HepG2 (cell line): Measurements from ENCODE around the gene GFOD1. TPM values are rescaled to one million over a fixed set of nuclear protein-coding genes. Genes with fewer than 3 reads are reported as not detected.

ENCODE experiments used
- ATF1 ChIP-seq: IDR thresholded peaks from 2 replicates; pipeline ENCODE4 v1.6.1; 2016; ENCODE audit warnings: mild to moderate bottlenecking, control low read depth
- ATF6 ChIP-seq: sonication (generic); formaldehyde crosslinking; conservative IDR thresholded peaks from 2 replicates; pipeline ENCODE4 v1.4.0; 2020; ENCODE audit warnings: missing genetic modification reagents
- CBFB ChIP-seq: sonication (generic); formaldehyde crosslinking; IDR thresholded peaks from 2 replicates; pipeline ENCODE4 v1.4.0; 2020; ENCODE audit warnings: missing genetic modification reagents
- DMAP1 ChIP-seq: IDR thresholded peaks from 2 replicates; pipeline ENCODE4 v1.6.1; 2016
- FOSL2 ChIP-seq: sonication (generic); formaldehyde crosslinking; IDR thresholded peaks from 2 replicates; pipeline ENCODE4 v1.4.0; 2020; ENCODE audit warnings: missing genetic modification reagents
- FOXA1 ChIP-seq, 2 experiments: fragments of 450-650 bp in 1 of 2; sonication (generic) in 1 of 2; formaldehyde crosslinking in 1 of 2; IDR thresholded peaks; 2 replicates each; pipeline versions ENCODE4 v1.4.0 to v1.6.1; 2016 to 2020; ENCODE audit warnings: missing genetic modification reagents in 1 of 2
- GLI4 ChIP-seq: sonication (generic); formaldehyde crosslinking; IDR thresholded peaks from 2 replicates; pipeline ENCODE4 v1.5.1; 2020; ENCODE audit warnings: missing genetic modification reagents, mild to moderate bottlenecking, moderate library complexity, borderline replicate concordance
- GPBP1L1 ChIP-seq: sonication (generic); formaldehyde crosslinking; IDR thresholded peaks from 2 replicates; pipeline ENCODE4 v1.5.0; 2020; ENCODE audit warnings: mild to moderate bottlenecking, missing genetic modification reagents
- HDAC1 ChIP-seq: sonication (generic); formaldehyde crosslinking; IDR thresholded peaks from 2 replicates; pipeline ENCODE4 v1.5.1; 2020; ENCODE audit warnings: mild to moderate bottlenecking, missing genetic modification reagents
- HOXA5 ChIP-seq: sonication (generic); formaldehyde crosslinking; IDR thresholded peaks from 2 replicates; pipeline ENCODE4 v1.4.0; 2020; ENCODE audit warnings: missing genetic modification reagents
- NR2C2 ChIP-seq: sonication (generic); formaldehyde crosslinking; IDR thresholded peaks from 2 replicates; pipeline ENCODE4 v1.4.0; 2020; ENCODE audit warnings: missing genetic modification reagents, mild to moderate bottlenecking, moderate library complexity, borderline replicate concordance
- REPIN1 ChIP-seq: sonication (generic); formaldehyde crosslinking; IDR thresholded peaks from 2 replicates; pipeline ENCODE4 v1.8.0; 2022; ENCODE audit warnings: missing genetic modification reagents, low read depth, mild to moderate bottlenecking, borderline replicate concordance
- SOX5 ChIP-seq: IDR thresholded peaks from 2 replicates; pipeline ENCODE4 v1.6.1; 2016; ENCODE audit warnings: borderline replicate concordance
- TARDBP ChIP-seq: sonication (generic); formaldehyde crosslinking; IDR thresholded peaks from 2 replicates; pipeline ENCODE4 v1.8.0; 2022; ENCODE audit warnings: mild to moderate bottlenecking, missing genetic modification reagents
- TFAP4 ChIP-seq: sonication (generic); IDR thresholded peaks from 2 replicates; pipeline ENCODE4 v1.6.1; 2016; ENCODE audit warnings: low read depth, borderline replicate concordance
- YEATS4 ChIP-seq: sonication (generic); formaldehyde crosslinking; IDR thresholded peaks from 2 replicates; pipeline ENCODE4 v1.4.0; 2020; ENCODE audit warnings: missing genetic modification reagents, borderline replicate concordance
- ZBTB34 ChIP-seq: sonication (generic); formaldehyde crosslinking; IDR thresholded peaks from 2 replicates; pipeline ENCODE4 v1.8.0; 2022; ENCODE audit warnings: mild to moderate bottlenecking, missing genetic modification reagents
- ZBTB7B ChIP-seq: sonication (generic); formaldehyde crosslinking; IDR thresholded peaks from 2 replicates; pipeline ENCODE4 v1.4.0; 2020; ENCODE audit warnings: missing genetic modification reagents
- ZNF205 ChIP-seq: IDR thresholded peaks from 2 replicates; pipeline ENCODE4 v1.6.1; 2018; ENCODE audit warnings: missing biosample characterization, missing genetic modification reagents
- ZNF263 ChIP-seq: sonication (generic); formaldehyde crosslinking; IDR thresholded peaks from 2 replicates; pipeline ENCODE4 v1.4.0; 2020; ENCODE audit warnings: missing genetic modification reagents
- ZNF331 ChIP-seq: sonication (generic); formaldehyde crosslinking; IDR thresholded peaks from 2 replicates; pipeline ENCODE4 v1.4.0; 2020; ENCODE audit warnings: missing genetic modification reagents
- ZNF678 ChIP-seq: sonication (generic); formaldehyde crosslinking; IDR thresholded peaks from 2 replicates; pipeline ENCODE4 v1.4.0; 2020; ENCODE audit warnings: mild to moderate bottlenecking, missing genetic modification reagents
- ZNF777 ChIP-seq: sonication (generic); formaldehyde crosslinking; IDR thresholded peaks from 2 replicates; pipeline ENCODE4 v1.4.0; 2020; ENCODE audit warnings: missing genetic modification reagents
- ZNF792 ChIP-seq: IDR thresholded peaks from 2 replicates; pipeline ENCODE4 v1.6.1; 2016
- ZSCAN9 ChIP-seq: IDR thresholded peaks from 2 replicates; pipeline ENCODE4 v1.6.1; 2016; ENCODE audit warnings: borderline replicate concordance
- polyA plus RNA-seq, 8 experiments: library from polyadenylated mRNA; depleted of rRNA in 3 of 8; stranded (reverse) in 7 of 8; unstranded in 1 of 8; fragments of >200 nt; fragmentation: Illumina TruSeq in 4 of 8; extraction: Trizol in 4 of 8; gene quantifications; 2 replicates each; pipeline versions ENCODE4 v1.2.1 to v1.2.3, GENCODE V29; 2011 to 2016; ENCODE audit warnings: low read depth in 4 of 8, missing spikeins in 1 of 8, mixed read lengths in 1 of 8; ENCODE audit not compliant: insufficient read depth in 1 of 8
- total RNA-seq, 5 experiments: library from RNA; depleted of rRNA; stranded (reverse); fragments of >200 nt; fragmentation: Illumina TruSeq; extraction: Trizol; gene quantifications; 2 replicates each; pipeline ENCODE4 v1.2.3, GENCODE V29; 2016; ENCODE audit warnings: low read depth in 1 of 5

The GFOD1 gene
- total and polyA plus RNA-seq, 2 of the 13 experiments (the other 11 are each of a cell fraction or from before 2014, with no cell fraction given), result 1.9 to 6.4 TPM

- TF ChIP-seq HOXA5 (CRISPR knock-in tag), result peak; percentile 95
- peak; percentile 25; the same call in 1 of the 2 replicates for TF ChIP-seq ZNF777 (CRISPR knock-in tag)
- TF ChIP-seq DMAP1, result peak; percentile 84; the same call in 1 of the 2 replicates
- TF ChIP-seq HDAC1, result peak; percentile 85
- 0 out of 2 replicates have a peak, but pooled peaks have one; percentile 62 for TF ChIP-seq ZNF792 (CRISPR knock-in tag)
- no peak for TF ChIP-seq ATF6
- TF ChIP-seq ZNF678 (CRISPR knock-in tag), result no peak
- peak; percentile 43; the same call in 1 of the 2 replicates for TF ChIP-seq TARDBP
- no peak for TF ChIP-seq FOXA1 (IDR thresholded peaks at IDR 0.05)
- peak; percentile 82 for TF ChIP-seq FOXA1 (CRISPR knock-in tag; IDR thresholded peaks at IDR 0.05)
- TF ChIP-seq ZNF331, result peak; percentile 78; the same call in 1 of the 2 replicates
- TF ChIP-seq CBFB (CRISPR knock-in tag), result peak; percentile 62
- peak; percentile 82 for TF ChIP-seq NR2C2
- peak; percentile 96 for TF ChIP-seq SOX5 (CRISPR knock-in tag)
- peak; percentile 63 for TF ChIP-seq ATF1 (CRISPR knock-in tag)
- TF ChIP-seq REPIN1 (CRISPR knock-in tag), result peak; percentile 86; the same call in 1 of the 2 replicates
- peak; percentile 100 for TF ChIP-seq ZNF263 (CRISPR knock-in tag)
- TF ChIP-seq TFAP4, result peak; percentile 73; the same call in 1 of the 2 replicates
- peak; percentile 35; the same call in 1 of the 2 replicates for TF ChIP-seq GLI4 (CRISPR knock-in tag)
- TF ChIP-seq YEATS4, result peak; percentile 45; the same call in 1 of the 2 replicates
- peak; percentile 83; the same call in 1 of the 2 replicates for TF ChIP-seq ZNF205 (CRISPR knock-in tag)
- 0 out of 2 replicates have a peak, but pooled peaks have one; percentile 58 for TF ChIP-seq ZBTB34
- TF ChIP-seq FOSL2 (CRISPR knock-in tag), result peak; percentile 92
- peak; percentile 66; the same call in 1 of the 2 replicates for TF ChIP-seq ZSCAN9
- no peak for TF ChIP-seq GPBP1L1 (CRISPR knock-in tag)
- peak; percentile 63; the same call in 1 of the 2 replicates for TF ChIP-seq ZBTB7B (CRISPR knock-in tag)
These were observed 79.4 kb downstream of the GFOD1 start (continued) for GRCh38 chr6:13407709-13408695.
